ENCODE measurements around the gene FBRSL1. TPM values are rescaled to one million over a fixed set of nuclear protein-coding genes. Genes with fewer than 3 reads are reported as not detected.

FBRSL1 gene
- total RNA-seq, 1 experiment from 2014 or later = 130 TPM

- Histone ChIP-seq H3K4me3 (ENCODE audit: low read depth, low read length, poor library complexity, severe bottlenecking) (no peak overlapping the region), H3K9me3 (ENCODE audit: low read depth, low read length, poor library complexity, severe bottlenecking) (no peaks in the 10 kb centered on the region), H3K27me3 (replicated peaks; ENCODE audit: insufficient read depth, low read depth, low read length, poor library complexity) (no peaks in the 10 kb centered on the region), H3K4me1 (ENCODE audit: insufficient read depth, low read length, poor library complexity, severe bottlenecking) (no peaks in the 10 kb centered on the region), H3K36me3 (ENCODE audit: insufficient read depth, low read length, poor library complexity, severe bottlenecking) (no peaks in the 10 kb centered on the region), H3K27ac (ENCODE audit: low read depth, low read length, poor library complexity, severe bottlenecking) (no peak overlapping the region)
- ChIA-PET POLR2A (ENCODE audit: low non-redundant PET) (no interaction called here), CTCF (no interaction called here)
- TF ChIP-seq CTCF (conservative IDR thresholded peaks at IDR 0.05; ENCODE audit: low read depth, low read length) (no peak), EZH2 (IDR thresholded peaks at IDR 0.05; ENCODE audit: borderline replicate concordance, low read depth, low read length, poor library complexity, severe bottlenecking) (no peak)
- no peak for DNase-seq (ENCODE audit: low spot score)
- intact Hi-C loops (cut with micrococcal nuclease; ENCODE audit: unreplicated experiment) = no loop called here
- no TSS peak for BruUV-seq (replicated peaks)
These were observed 32.9 kb upstream of the FBRSL1 start for GRCh38 chr12:132456944-132457495.

- ChIA-PET POLR2A (ENCODE audit: low non-redundant PET) (no interaction called here), CTCF (no interaction called here)
- H3K27ac ChIP-seq (ENCODE audit: low read depth, low read length, poor library complexity, severe bottlenecking) = no peak overlapping the region
These were observed 31.5 kb upstream of the FBRSL1 start for GRCh38 chr12:132458441-132458840.

GRCh38 chr12:132458846-132459641, 30.9 kb upstream of the FBRSL1 start:
- no TSS peak for BruUV-seq (replicated peaks)
- no peak overlapping the region for H3K27ac ChIP-seq (ENCODE audit: low read depth, low read length, poor library complexity, severe bottlenecking)
- ChIA-PET CTCF (no interaction called here), POLR2A (ENCODE audit: low non-redundant PET) (no interaction called here)
- no peaks in the 10 kb centered on the region for H3K4me1 ChIP-seq (ENCODE audit: insufficient read depth, low read length, poor library complexity, severe bottlenecking)
- no peaks in the 10 kb centered on the region for H3K27me3 ChIP-seq (replicated peaks; ENCODE audit: insufficient read depth, low read depth, low read length, poor library complexity)
- no peaks in the 10 kb centered on the region for H3K9me3 ChIP-seq (ENCODE audit: low read depth, low read length, poor library complexity, severe bottlenecking)
- DNase-seq (ENCODE audit: low spot score) = no peak
- H3K36me3 ChIP-seq (ENCODE audit: insufficient read depth, low read length, poor library complexity, severe bottlenecking) = no peaks in the 10 kb centered on the region
- intact Hi-C loops (cut with micrococcal nuclease; ENCODE audit: unreplicated experiment) = no loop called here
- no peak overlapping the region for H3K4me3 ChIP-seq (ENCODE audit: low read depth, low read length, poor library complexity, severe bottlenecking)
- TF ChIP-seq CTCF (conservative IDR thresholded peaks at IDR 0.05; ENCODE audit: low read depth, low read length) = no peak
- TF ChIP-seq EZH2 (IDR thresholded peaks at IDR 0.05; ENCODE audit: borderline replicate concordance, low read depth, low read length, poor library complexity, severe bottlenecking) = no peak

More at GRCh38 chr12:132458441-132458840, 31.5 kb upstream of the FBRSL1 start:
- no TSS peak for BruUV-seq (replicated peaks)
- TF ChIP-seq EZH2 (IDR thresholded peaks at IDR 0.05; ENCODE audit: borderline replicate concordance, low read depth, low read length, poor library complexity, severe bottlenecking) = no peak
- TF ChIP-seq CTCF (conservative IDR thresholded peaks at IDR 0.05; ENCODE audit: low read depth, low read length) = no peak
- Histone ChIP-seq H3K4me3 (ENCODE audit: low read depth, low read length, poor library complexity, severe bottlenecking) (no peak overlapping the region), H3K36me3 (ENCODE audit: insufficient read depth, low read length, poor library complexity, severe bottlenecking) (no peaks in the 10 kb centered on the region), H3K27me3 (replicated peaks; ENCODE audit: insufficient read depth, low read depth, low read length, poor library complexity) (no peaks in the 10 kb centered on the region), H3K4me1 (ENCODE audit: insufficient read depth, low read length, poor library complexity, severe bottlenecking) (no peaks in the 10 kb centered on the region), H3K9me3 (ENCODE audit: low read depth, low read length, poor library complexity, severe bottlenecking) (no peaks in the 10 kb centered on the region)
- no peak for DNase-seq (ENCODE audit: low spot score)
- intact Hi-C loops (cut with micrococcal nuclease; ENCODE audit: unreplicated experiment) = no loop called here
